Spleen (tissue), 7 donors: ENCODE results near the gene KIF23.

Experiments
- CTCF ChIP-seq, 11 experiments: fragments of 200-600 bp in 7 of 11; fragments of 450-650 bp in 4 of 11; sonication (generic) in 4 of 11; IDR thresholded peaks in 8 of 11; conservative IDR thresholded peaks in 3 of 11; 1 replicate in 7 of 11; 2 replicates in 4 of 11; pipeline versions ENCODE4 v1.4.0 to v1.8.0; 2016 to 2021; ENCODE audit warnings: antibody characterized with exemption in 11 of 11, inconsistent platforms in 4 of 11, mild to moderate bottlenecking in 1 of 11
- POLR2A ChIP-seq, 3 donors: fragments of 450-650 bp; IDR thresholded peaks; one replicate each; pipeline ENCODE4 v1.5.1; 2017; ENCODE audit warnings: antibody characterized with exemption in 3 of 3, mild to moderate bottlenecking in 1 of 3
- donor health status: DM: no; HTN: no; CAD: no; lungs with moderate emphysema.
- donor health status: DM: no; HTN: no; CAD: no.
- donor health status: DM: no; HTN: no; CAD: no.

- TF ChIP-seq POLR2A (IDR thresholded peaks at IDR 0.05) (no peak), CTCF (IDR thresholded peaks at IDR 0.05 in 8 of 11, conservative IDR thresholded peaks at IDR 0.05 in 3 of 11) (no peak)
Observed at GRCh38 chr15:69459066-69459465, 44.9 kb downstream of the KIF23 start.
